Hepatocyte (in vitro differentiated cells): Measurements from ENCODE around the gene BMX.

Experiments used
- CTCF ChIP-seq: fragments of 200-600 bp; sonication (generic); IDR thresholded peaks from 2 replicates; pipeline ENCODE4 v1.5.1; 2016; ENCODE audit warnings: antibody characterized with exemption, mild to moderate bottlenecking; ENCODE audit not compliant: poor library complexity
- EZH2 ChIP-seq: fragments of 200-600 bp; sonication (generic); IDR thresholded peaks from 2 replicates; pipeline ENCODE4 v1.6.1; 2016; ENCODE audit warnings: antibody characterized with exemption, mild to moderate bottlenecking, borderline replicate concordance

- TF ChIP-seq EZH2 = no peak
- TF ChIP-seq CTCF = peak; percentile 74
These were observed 32.6 kb upstream of the BMX start for GRCh38 chrX:15468036-15468435.
